GM12872 (cell line): ENCODE data around the gene MEAK7.

ENCODE experiments used
- CTCF ChIP-seq: IDR thresholded peaks from 3 replicates; pipeline ENCODE4 v1.5.1; 2011; ENCODE audit warnings: low read depth, mild to moderate bottlenecking, low read length, moderate library complexity; ENCODE audit not compliant: insufficient read depth

Gene MEAK7

DNA sequence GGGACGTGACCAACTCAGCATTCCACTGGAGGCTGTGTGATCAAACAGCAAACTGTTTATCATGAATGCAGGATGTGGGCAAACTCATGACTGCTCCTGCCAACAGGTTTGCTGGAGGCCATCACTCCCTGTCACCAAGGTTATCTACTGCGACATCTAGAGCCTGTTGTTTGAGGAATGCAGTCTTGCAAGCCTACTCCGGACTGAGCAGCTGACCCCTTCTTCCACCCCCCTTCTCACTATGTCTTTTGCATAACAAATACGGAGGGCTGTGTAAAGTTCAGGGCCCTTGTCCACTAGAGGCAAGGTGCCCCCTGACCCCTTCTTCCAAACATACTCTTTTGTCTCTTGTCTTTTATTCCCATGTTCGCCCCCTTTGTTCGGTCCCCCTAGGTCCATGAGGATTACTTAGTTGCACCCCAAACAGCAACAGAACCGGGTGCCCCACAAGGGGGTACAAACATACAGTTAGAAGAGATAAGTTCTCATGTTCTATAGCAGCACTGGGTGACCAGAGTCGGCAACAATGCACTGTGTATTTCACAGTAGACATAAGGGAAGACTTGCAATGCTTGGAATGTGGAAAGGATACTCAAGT, 28.7 kb downstream of the MEAK7 start:
- TF ChIP-seq CTCF, result no peak

GRCh38 chr16:84471966-84472365, 32.5 kb downstream of the MEAK7 start:
- no peak for TF ChIP-seq CTCF

DNA sequence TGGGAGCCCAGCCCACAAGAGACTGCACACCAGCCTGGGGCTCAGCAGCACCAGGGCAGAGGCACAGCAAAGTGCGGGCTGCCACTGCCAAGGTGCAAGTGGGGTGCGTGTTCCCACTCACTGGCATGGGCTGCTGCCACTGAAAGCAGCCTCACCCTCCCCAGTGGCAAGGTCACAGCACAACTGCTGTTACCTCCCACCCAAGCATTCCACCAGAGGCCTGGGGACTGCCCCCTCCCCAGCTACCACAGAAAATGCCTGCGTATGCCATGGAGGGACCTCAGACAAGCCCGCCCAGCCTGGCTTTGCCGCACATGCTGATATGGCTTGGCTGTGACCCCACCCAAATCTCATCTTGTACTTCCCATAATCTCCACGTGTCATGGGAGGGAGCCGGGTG, 33.1 kb downstream of the MEAK7 start:
- no peak for TF ChIP-seq CTCF

DNA sequence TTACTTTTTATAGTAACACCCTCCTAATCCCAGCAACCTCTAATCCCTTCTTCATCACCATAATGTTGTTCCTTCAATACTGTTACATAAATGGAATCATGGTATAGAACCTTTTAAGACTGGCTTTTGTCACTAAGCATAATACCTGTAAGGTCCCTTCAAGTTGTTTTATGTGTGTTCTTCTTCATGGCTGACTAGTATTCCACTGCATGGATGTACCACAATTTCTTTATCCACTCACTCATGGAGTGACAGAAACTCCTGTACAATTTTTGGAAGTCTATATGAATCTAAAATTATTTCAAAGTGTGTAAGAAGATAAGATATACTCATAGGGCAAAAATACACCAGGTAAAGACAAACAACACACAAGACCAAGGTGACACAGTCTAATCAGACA, 36.8 kb downstream of the MEAK7 start:
- no peak for TF ChIP-seq CTCF

GRCh38 chr16:84467256-84467655, 37.2 kb downstream of the MEAK7 start:
- TF ChIP-seq CTCF, result no peak

- TF ChIP-seq CTCF, result no peak
These were observed 37.8 kb downstream of the MEAK7 start for GRCh38 chr16:84466692-84467091.

GRCh38 chr16:84465154-84465553, 39.3 kb downstream of the MEAK7 start:
- TF ChIP-seq CTCF, result no peak
